Measurements from ENCODE around the gene WDFY4. TPM values are rescaled to one million over a fixed set of nuclear protein-coding genes. Genes with fewer than 3 reads are reported as not detected.

Gene WDFY4
- total and polyA plus RNA-seq, 2 of the 13 experiments (the other 11 are each of a cell fraction or from before 2014, with no cell fraction given) = not detected

DNA sequence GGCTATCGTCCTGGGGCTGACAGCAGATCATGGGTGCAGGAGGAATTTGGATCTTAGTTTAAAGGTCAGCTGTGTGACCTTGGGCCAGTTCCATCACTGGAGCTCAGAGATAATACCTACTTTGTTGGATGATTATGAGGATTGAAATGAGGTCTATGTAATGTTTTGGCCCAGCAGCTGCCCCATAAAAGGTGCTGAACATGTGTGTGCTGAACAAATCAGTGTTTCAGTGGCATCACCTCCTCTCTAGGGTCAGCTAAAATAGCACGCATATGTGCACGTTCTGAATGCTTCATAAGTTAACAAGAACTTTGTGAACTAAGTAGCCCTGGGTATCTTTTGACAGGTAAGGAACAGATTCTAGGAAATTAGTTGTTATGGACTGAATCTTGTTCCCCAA lies 339.8 kb downstream of the WDFY4 start:
- intact Hi-C loops (cut with micrococcal nuclease; ENCODE audit: unreplicated experiment) = no loop called here
- no peak overlapping the region for H3K4me3 ChIP-seq (replicated peaks in 1 of 3; ENCODE audit: insufficient read depth in 1 of 3, low read depth in 2 of 3, low read length in 3 of 3)
- TF ChIP-seq JDP2 (CRISPR knock-in tag; IDR thresholded peaks at IDR 0.05; ENCODE audit: borderline replicate concordance) (no peak), HCFC1 (IDR thresholded peaks at IDR 0.05; ENCODE audit: low read depth, low read length) (no peak), ZKSCAN8 (CRISPR knock-in tag; IDR thresholded peaks at IDR 0.05; ENCODE audit: borderline replicate concordance) (no peak), LCORL (IDR thresholded peaks at IDR 0.05) (no peak), LCORL (CRISPR knock-in tag; IDR thresholded peaks at IDR 0.05) (no peak), ZNF44 (CRISPR knock-in tag; IDR thresholded peaks at IDR 0.05) (no peak), HNF4G (IDR thresholded peaks at IDR 0.05; ENCODE audit: borderline replicate concordance, low read depth, low read length) (no peak), HNF4G (CRISPR knock-in tag; IDR thresholded peaks at IDR 0.05; ENCODE audit: borderline replicate concordance, low read depth) (no peak), ONECUT2 (CRISPR knock-in tag; IDR thresholded peaks at IDR 0.05) (no peak), NCOR1 (IDR thresholded peaks at IDR 0.05; ENCODE audit: borderline replicate concordance, low read length) (no peak), ZNF780A (CRISPR knock-in tag; IDR thresholded peaks at IDR 0.05) (no peak), ZNF253 (CRISPR knock-in tag; IDR thresholded peaks at IDR 0.05; ENCODE audit: borderline replicate concordance) (no peak), MATR3 (CRISPR knock-in tag; IDR thresholded peaks at IDR 0.05) (no peak), GTF3A (CRISPR knock-in tag; conservative IDR thresholded peaks at IDR 0.05) (no peak)
- TF ChIP-seq, protein P1, sequence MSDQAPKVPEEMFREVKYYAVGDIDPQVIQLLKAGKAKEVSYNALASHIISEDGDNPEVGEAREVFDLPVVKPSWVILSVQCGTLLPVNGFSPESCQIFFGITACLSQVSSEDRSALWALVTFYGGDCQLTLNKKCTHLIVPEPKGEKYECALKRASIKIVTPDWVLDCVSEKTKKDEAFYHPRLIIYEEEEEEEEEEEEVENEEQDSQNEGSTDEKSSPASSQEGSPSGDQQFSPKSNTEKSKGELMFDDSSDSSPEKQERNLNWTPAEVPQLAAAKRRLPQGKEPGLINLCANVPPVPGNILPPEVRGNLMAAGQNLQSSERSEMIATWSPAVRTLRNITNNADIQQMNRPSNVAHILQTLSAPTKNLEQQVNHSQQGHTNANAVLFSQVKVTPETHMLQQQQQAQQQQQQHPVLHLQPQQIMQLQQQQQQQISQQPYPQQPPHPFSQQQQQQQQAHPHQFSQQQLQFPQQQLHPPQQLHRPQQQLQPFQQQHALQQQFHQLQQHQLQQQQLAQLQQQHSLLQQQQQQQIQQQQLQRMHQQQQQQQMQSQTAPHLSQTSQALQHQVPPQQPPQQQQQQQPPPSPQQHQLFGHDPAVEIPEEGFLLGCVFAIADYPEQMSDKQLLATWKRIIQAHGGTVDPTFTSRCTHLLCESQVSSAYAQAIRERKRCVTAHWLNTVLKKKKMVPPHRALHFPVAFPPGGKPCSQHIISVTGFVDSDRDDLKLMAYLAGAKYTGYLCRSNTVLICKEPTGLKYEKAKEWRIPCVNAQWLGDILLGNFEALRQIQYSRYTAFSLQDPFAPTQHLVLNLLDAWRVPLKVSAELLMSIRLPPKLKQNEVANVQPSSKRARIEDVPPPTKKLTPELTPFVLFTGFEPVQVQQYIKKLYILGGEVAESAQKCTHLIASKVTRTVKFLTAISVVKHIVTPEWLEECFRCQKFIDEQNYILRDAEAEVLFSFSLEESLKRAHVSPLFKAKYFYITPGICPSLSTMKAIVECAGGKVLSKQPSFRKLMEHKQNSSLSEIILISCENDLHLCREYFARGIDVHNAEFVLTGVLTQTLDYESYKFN (CRISPR knock-in tag; conservative IDR thresholded peaks at IDR 0.05) = no peak
- TF ChIP-seq, protein P2, sequence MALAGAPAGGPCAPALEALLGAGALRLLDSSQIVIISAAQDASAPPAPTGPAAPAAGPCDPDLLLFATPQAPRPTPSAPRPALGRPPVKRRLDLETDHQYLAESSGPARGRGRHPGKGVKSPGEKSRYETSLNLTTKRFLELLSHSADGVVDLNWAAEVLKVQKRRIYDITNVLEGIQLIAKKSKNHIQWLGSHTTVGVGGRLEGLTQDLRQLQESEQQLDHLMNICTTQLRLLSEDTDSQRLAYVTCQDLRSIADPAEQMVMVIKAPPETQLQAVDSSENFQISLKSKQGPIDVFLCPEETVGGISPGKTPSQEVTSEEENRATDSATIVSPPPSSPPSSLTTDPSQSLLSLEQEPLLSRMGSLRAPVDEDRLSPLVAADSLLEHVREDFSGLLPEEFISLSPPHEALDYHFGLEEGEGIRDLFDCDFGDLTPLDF (CRISPR knock-in tag; IDR thresholded peaks at IDR 0.05) = no peak
- POLR2A ChIA-PET = no interaction called here
- H3K79me2 ChIP-seq (ENCODE audit: insufficient read depth, low read length) = no peaks in the 10 kb centered on the region
- H3K9ac ChIP-seq (ENCODE audit: insufficient read depth, low read depth, low read length) = no peak overlapping the region
- H3K9me3 ChIP-seq (ENCODE audit: low read length) = no peaks in the 10 kb centered on the region
- no peak for FAIRE-seq
- no peak overlapping the region for H3K4me2 ChIP-seq (ENCODE audit: low read depth, low read length)
- CTCF ChIA-PET (ENCODE audit: low intra/inter-chr PET ratio, low total read pairs) = no interaction called here
- no TSS peak for BruUV-seq (replicated peaks)
- H3K4me1 ChIP-seq (ENCODE audit: insufficient read depth, low read length) = peaks cover 13% of the 10 kb centered on the region
- no peaks in the 10 kb centered on the region for H3K27me3 ChIP-seq (ENCODE audit: control insufficient read depth in 1 of 2, insufficient read depth in 2 of 2, low read length in 2 of 2)
- H2AFZ ChIP-seq (ENCODE audit: low read length) = no peak overlapping the region
- H3K36me3 ChIP-seq (replicated peaks in 1 of 2; ENCODE audit: control insufficient read depth in 1 of 2, insufficient read depth in 2 of 2, low read length in 2 of 2) = no peaks in the 10 kb centered on the region
- H3K27ac ChIP-seq (ENCODE audit: extremely low read length, insufficient read depth, low read length) = no peak overlapping the region
- H4K20me1 ChIP-seq (ENCODE audit: insufficient read depth, low read length) = no peaks in the 10 kb centered on the region
- in situ Hi-C loops (cut with HindIII; ENCODE audit: extremely low pct_ligation_motif_present, low pct_unique_long_range_greater_than_20kb) = no loop called here
- ATAC-seq = no peak
- 31% methylated on average over 3 of the region's 3 CpGs for WGBS (ENCODE audit: low lambda C conversion rate)
- DNase-seq (ENCODE audit: low spot score) = no peak

All from HepG2 (cell line).